Spinal cord (tissue), 10 donors: ENCODE measurements around the gene MMADHC. TPM values are rescaled to one million over a fixed set of nuclear protein-coding genes. Genes with fewer than 3 reads are reported as not detected.
"Not testable (repeated sequence)": the region's sequence is repeated elsewhere in the genome, so short reads cannot be mapped to it uniquely, and the experiment has no call there.

Source experiments
- DNase-seq, 6 donors: peaks; one replicate each; pipeline versions ENCODE4 v3.0.0 to v3.0.0-alpha.2; 2013 to 2015; ENCODE audit warnings: low spot score in 6 of 6, low read depth in 4 of 6
- H3K27ac ChIP-seq: one replicate; pipeline ENCODE4 v1.5.1; 2013; ENCODE audit warnings: low read depth, low read length, control low read depth
- H3K27me3 ChIP-seq: one replicate; pipeline ENCODE4 v1.6.1; 2013; ENCODE audit warnings: low read length; ENCODE audit not compliant: control insufficient read depth, insufficient read depth
- H3K36me3 ChIP-seq: one replicate; pipeline ENCODE4 v1.6.1; 2013; ENCODE audit warnings: low read length; ENCODE audit not compliant: control insufficient read depth, insufficient read depth
- H3K4me1 ChIP-seq: one replicate; pipeline ENCODE4 v1.6.1; 2013; ENCODE audit warnings: low read length; ENCODE audit not compliant: control insufficient read depth, insufficient read depth
- H3K4me3 ChIP-seq: one replicate; pipeline ENCODE4 v1.5.1; 2013; ENCODE audit warnings: low read depth, low read length, control low read depth
- H3K9me3 ChIP-seq: one replicate; pipeline ENCODE4 v1.6.1; 2013; ENCODE audit warnings: low read length; ENCODE audit not compliant: control insufficient read depth, insufficient read depth
- WGBS: methylation state at CpG from one replicate; pipeline ENCODE4 v1.1.5; 2013; ENCODE audit warnings: missing lambda C conversion rate; ENCODE audit not compliant: insufficient coverage; 5-methylcytosine and 5-hydroxymethylcytosine counted together
- polyA plus RNA-seq, 2 donors: library from polyadenylated mRNA; unstranded; fragments of 120-200 nt; gene quantifications; one replicate each; pipeline ENCODE4 v1.2.1, GENCODE V29; 2013; ENCODE audit not compliant: insufficient read length in 2 of 2
- total RNA-seq, 2 donors: library from RNA; depleted of rRNA in 1 of 2; stranded (reverse); fragments of 120-200 nt in 1 of 2; fragments of >200 nt in 1 of 2; gene quantifications; one replicate each; pipeline versions ENCODE4 v1.2.3 to v1.2.4, GENCODE V29; 2013 to 2014
- donor health status: healthy.

MMADHC gene
- total and polyA plus RNA-seq, 4 donors, result 72.9 to 101 (median 90.7) TPM

- WGBS, result no CpG with 5 or more reads among the region's 2 CpGs
- Histone ChIP-seq H3K9me3 (no peaks in the 10 kb centered on the region), H3K4me1 (no peaks in the 10 kb centered on the region), H3K36me3 (peaks cover 23% of the 10 kb centered on the region), H3K27me3 (no peaks in the 10 kb centered on the region), H3K27ac (no peak overlapping the region), H3K4me3 (no peak overlapping the region)
- no peak for DNase-seq
Observed at GRCh38 chr2:149575752-149576151, 11.8 kb downstream of the MMADHC start.

GRCh38 chr2:149575277-149575676 is 12.3 kb downstream of the MMADHC start:
- Histone ChIP-seq H3K9me3 (no peaks in the 10 kb centered on the region), H3K4me3 (no peak overlapping the region), H3K4me1 (no peaks in the 10 kb centered on the region), H3K36me3 (peaks cover 23% of the 10 kb centered on the region), H3K27ac (no peak overlapping the region), H3K27me3 (no peaks in the 10 kb centered on the region)
- DNase-seq, result no peak

GRCh38 chr2:149573760-149574159 is 13.8 kb downstream of the MMADHC start:
- peaks cover 21% of the 10 kb centered on the region for H3K36me3 ChIP-seq
- no peaks in the 10 kb centered on the region for H3K4me1 ChIP-seq
- no CpG with 5 or more reads among the region's 2 CpGs for WGBS
- H3K27ac ChIP-seq, result no peak overlapping the region
- H3K27me3 ChIP-seq, result no peaks in the 10 kb centered on the region
- no peak overlapping the region for H3K4me3 ChIP-seq
- H3K9me3 ChIP-seq, result no peaks in the 10 kb centered on the region
- DNase-seq, result peak in 2 of 6 donors; percentile 35 to 67

GRCh38 chr2:149572102-149572953 is 15.2 kb downstream of the MMADHC start:
- Histone ChIP-seq H3K27ac (no peak overlapping the region), H3K4me3 (no peak overlapping the region), H3K27me3 (no peaks in the 10 kb centered on the region), H3K36me3 (peaks cover 15% of the 10 kb centered on the region), H3K9me3 (no peaks in the 10 kb centered on the region), H3K4me1 (no peaks in the 10 kb centered on the region)
- DNase-seq, result no peak
- 100% methylated on average over 1 of the region's 6 CpGs for WGBS

GRCh38 chr2:149568138-149568537 is 19.4 kb downstream of the MMADHC start:
- Histone ChIP-seq H3K4me1 (no peaks in the 10 kb centered on the region), H3K9me3 (no peaks in the 10 kb centered on the region), H3K36me3 (peaks cover 7% of the 10 kb centered on the region), H3K27me3 (no peaks in the 10 kb centered on the region), H3K4me3 (no peak overlapping the region), H3K27ac (no peak overlapping the region)
- WGBS, result no CpG with 5 or more reads among the region's 3 CpGs
- no peak for DNase-seq

GRCh38 chr2:149566652-149567051 is 20.9 kb downstream of the MMADHC start:
- Histone ChIP-seq H3K27ac (no peak overlapping the region), H3K4me1 (no peaks in the 10 kb centered on the region), H3K36me3 (peaks cover 5% of the 10 kb centered on the region), H3K27me3 (no peaks in the 10 kb centered on the region), H3K4me3 (no peak overlapping the region), H3K9me3 (no peaks in the 10 kb centered on the region)
- no peak for DNase-seq
- no CpG with 5 or more reads among the region's 2 CpGs for WGBS

- H3K27me3 ChIP-seq, DNase-seq, H3K36me3 ChIP-seq, H3K9me3 ChIP-seq, H3K4me3 ChIP-seq, H3K4me1 ChIP-seq, H3K27ac ChIP-seq: not testable (repeated sequence)
- 93% methylated on average over 5 of the region's 9 CpGs for WGBS
Observed at GRCh38 chr2:149565625-149566024, 21.9 kb downstream of the MMADHC start.

GRCh38 chr2:149564983-149565382 is 22.6 kb downstream of the MMADHC start:
- Histone ChIP-seq H3K9me3 (no peaks in the 10 kb centered on the region), H3K4me3 (no peak overlapping the region), H3K27ac (no peak overlapping the region), H3K36me3 (peaks cover 5% of the 10 kb centered on the region), H3K27me3 (no peaks in the 10 kb centered on the region), H3K4me1 (no peaks in the 10 kb centered on the region)
- 100% methylated on average over 3 of the region's 5 CpGs for WGBS
- no peak for DNase-seq

- WGBS, result no CpG with 5 or more reads among the region's 1 CpG
Observed at GRCh38 chr2:149564097-149564496, 23.5 kb downstream of the MMADHC start.

GRCh38 chr2:149562324-149562723 is 25.3 kb downstream of the MMADHC start:
- no peaks in the 10 kb centered on the region for H3K9me3 ChIP-seq
- peak in 1 of 6 donors; percentile 3 for DNase-seq

More at GRCh38 chr2:149564097-149564496, 23.5 kb downstream of the MMADHC start:
- no peaks in the 10 kb centered on the region for H3K9me3 ChIP-seq
- no peak for DNase-seq
- H3K27me3 ChIP-seq, result no peaks in the 10 kb centered on the region
- no peak overlapping the region for H3K27ac ChIP-seq
- H3K4me1 ChIP-seq, result no peaks in the 10 kb centered on the region
- H3K4me3 ChIP-seq, result no peak overlapping the region
- peaks cover 5% of the 10 kb centered on the region for H3K36me3 ChIP-seq

More at GRCh38 chr2:149562324-149562723, 25.3 kb downstream of the MMADHC start:
- H3K4me1 ChIP-seq, result no peaks in the 10 kb centered on the region
- H3K27ac ChIP-seq, result no peak overlapping the region
- no peak overlapping the region for H3K4me3 ChIP-seq
- H3K27me3 ChIP-seq, result no peaks in the 10 kb centered on the region
- WGBS, result 29% methylated on average over 1 of the region's 2 CpGs
- peaks cover 2% of the 10 kb centered on the region for H3K36me3 ChIP-seq
